ENCODE measurements around the gene LHX3. TPM values are rescaled to one million over a fixed set of nuclear protein-coding genes. Genes with fewer than 3 reads are reported as not detected.

Gene LHX3
- total RNA-seq, 2 experiments from 2014 or later, result not detected

- Mint-ChIP-seq H3K4me3 (no peak overlapping the region), H3K9me3 (no peaks in the 10 kb centered on the region), H3K27me3 (ENCODE audit: low read depth) (no peaks in the 10 kb centered on the region), H3K36me3 (ENCODE audit: low read depth) (peaks cover 27% of the 10 kb centered on the region), H3K4me1 (ENCODE audit: low read depth) (no peaks in the 10 kb centered on the region), H3K27ac (no peak overlapping the region)
- CTCF ChIA-PET, result no interaction called here
- no peak for DNase-seq
- intact Hi-C loops (cut with micrococcal nuclease), result no loop called here
Measured at GRCh38 chr9:136220017-136220729, 15.2 kb upstream of the LHX3 start.

GRCh38 chr9:136219276-136219675 lies 14.3 kb upstream of the LHX3 start:
- Mint-ChIP-seq H3K4me1 (ENCODE audit: low read depth) (no peaks in the 10 kb centered on the region), H3K9me3 (no peaks in the 10 kb centered on the region), H3K27ac (no peak overlapping the region), H3K36me3 (ENCODE audit: low read depth) (peaks cover 35% of the 10 kb centered on the region), H3K27me3 (ENCODE audit: low read depth) (no peaks in the 10 kb centered on the region), H3K4me3 (no peak overlapping the region)
- intact Hi-C loops (cut with micrococcal nuclease), result no loop called here
- CTCF ChIA-PET, result no interaction called here
- DNase-seq, result no peak

GRCh38 chr9:136218673-136219072 lies 13.7 kb upstream of the LHX3 start:
- Mint-ChIP-seq H3K27ac (no peak overlapping the region), H3K4me3 (no peak overlapping the region), H3K36me3 (ENCODE audit: low read depth) (peaks cover 40% of the 10 kb centered on the region), H3K27me3 (ENCODE audit: low read depth) (no peaks in the 10 kb centered on the region), H3K9me3 (no peaks in the 10 kb centered on the region), H3K4me1 (ENCODE audit: low read depth) (no peaks in the 10 kb centered on the region)
- no peak for DNase-seq
- CTCF ChIA-PET, result no interaction called here
- intact Hi-C loops (cut with micrococcal nuclease), result no loop called here

GRCh38 chr9:136218271-136218670 lies 13.3 kb upstream of the LHX3 start:
- H3K36me3 Mint-ChIP-seq (ENCODE audit: low read depth), result peaks cover 40% of the 10 kb centered on the region
- H3K27me3 Mint-ChIP-seq (ENCODE audit: low read depth), result no peaks in the 10 kb centered on the region
- intact Hi-C loops (cut with micrococcal nuclease), result no loop called here
- CTCF ChIA-PET, result no interaction called here
- no peaks in the 10 kb centered on the region for H3K4me1 Mint-ChIP-seq (ENCODE audit: low read depth)
- H3K4me3 Mint-ChIP-seq, result no peak overlapping the region
- no peak for DNase-seq
- no peak overlapping the region for H3K27ac Mint-ChIP-seq
- H3K9me3 Mint-ChIP-seq, result no peaks in the 10 kb centered on the region

- Mint-ChIP-seq H3K9me3 (no peaks in the 10 kb centered on the region), H3K36me3 (ENCODE audit: low read depth) (peaks cover 45% of the 10 kb centered on the region), H3K4me3 (no peak overlapping the region), H3K27ac (no peak overlapping the region), H3K27me3 (ENCODE audit: low read depth) (no peaks in the 10 kb centered on the region), H3K4me1 (ENCODE audit: low read depth) (no peaks in the 10 kb centered on the region)
- no peak for DNase-seq
- intact Hi-C loops (cut with micrococcal nuclease), result no loop called here
- CTCF ChIA-PET, result interaction anchor here (0.7 to 1.0 kb wide), 4 partner anchors 10 to 51 kb away, joined by 3 read pairs; no protein-coding TSS in a partner anchor
Measured at GRCh38 chr9:136216541-136217244, 11.8 kb upstream of the LHX3 start.

GRCh38 chr9:136213733-136214132 lies 8.8 kb upstream of the LHX3 start:
- H3K4me1 Mint-ChIP-seq (ENCODE audit: low read depth), result no peaks in the 10 kb centered on the region
- peaks cover 42% of the 10 kb centered on the region for H3K36me3 Mint-ChIP-seq (ENCODE audit: low read depth)
- CTCF ChIA-PET, result no interaction called here
- H3K4me3 Mint-ChIP-seq, result no peak overlapping the region
- H3K27ac Mint-ChIP-seq, result no peak overlapping the region
- intact Hi-C loops (cut with micrococcal nuclease), result no loop called here
- no peaks in the 10 kb centered on the region for H3K9me3 Mint-ChIP-seq
- no peaks in the 10 kb centered on the region for H3K27me3 Mint-ChIP-seq (ENCODE audit: low read depth)
- DNase-seq, result no peak

GRCh38 chr9:136212345-136212950 lies 7.5 kb upstream of the LHX3 start:
- CTCF ChIA-PET, result interaction anchor here (0.5 kb wide), 1 partner anchor 78 kb away, joined by 3 read pairs; no protein-coding TSS in a partner anchor
- Mint-ChIP-seq H3K36me3 (ENCODE audit: low read depth) (peaks cover 43% of the 10 kb centered on the region), H3K9me3 (no peaks in the 10 kb centered on the region), H3K27me3 (ENCODE audit: low read depth) (no peaks in the 10 kb centered on the region), H3K27ac (no peak overlapping the region), H3K4me1 (ENCODE audit: low read depth) (no peaks in the 10 kb centered on the region), H3K4me3 (no peak overlapping the region)
- intact Hi-C loops (cut with micrococcal nuclease), result no loop called here
- no peak for DNase-seq

GRCh38 chr9:136211441-136212344 lies 6.8 kb upstream of the LHX3 start:
- Mint-ChIP-seq H3K4me1 (ENCODE audit: low read depth) (no peaks in the 10 kb centered on the region), H3K27ac (no peak overlapping the region), H3K9me3 (no peaks in the 10 kb centered on the region), H3K4me3 (no peak overlapping the region), H3K27me3 (ENCODE audit: low read depth) (no peaks in the 10 kb centered on the region), H3K36me3 (ENCODE audit: low read depth) (peaks cover 47% of the 10 kb centered on the region)
- CTCF ChIA-PET, result interaction anchor here (0.5 kb wide), 1 partner anchor 77 kb away, joined by 3 read pairs; no protein-coding TSS in a partner anchor
- intact Hi-C loops (cut with micrococcal nuclease), result no loop called here
- DNase-seq, result no peak

GRCh38 chr9:136211006-136211405 lies 6.1 kb upstream of the LHX3 start:
- Mint-ChIP-seq H3K27me3 (ENCODE audit: low read depth) (no peaks in the 10 kb centered on the region), H3K9me3 (no peaks in the 10 kb centered on the region), H3K36me3 (ENCODE audit: low read depth) (peaks cover 50% of the 10 kb centered on the region), H3K4me1 (ENCODE audit: low read depth) (peaks cover 1% of the 10 kb centered on the region), H3K4me3 (no peak overlapping the region), H3K27ac (no peak overlapping the region)
- CTCF ChIA-PET, result no interaction called here
- intact Hi-C loops (cut with micrococcal nuclease), result no loop called here
- DNase-seq, result no peak

- Mint-ChIP-seq H3K27me3 (ENCODE audit: low read depth) (no peaks in the 10 kb centered on the region), H3K4me1 (ENCODE audit: low read depth) (peaks cover 2% of the 10 kb centered on the region), H3K36me3 (ENCODE audit: low read depth) (peaks cover 44% of the 10 kb centered on the region), H3K27ac (no peak overlapping the region), H3K9me3 (no peaks in the 10 kb centered on the region), H3K4me3 (no peak overlapping the region)
- CTCF ChIA-PET, result no interaction called here
- no peak for DNase-seq
- intact Hi-C loops (cut with micrococcal nuclease), result no loop called here
Measured at GRCh38 chr9:136210276-136210675, 5.3 kb upstream of the LHX3 start.

GRCh38 chr9:136209786-136210185 lies 4.9 kb upstream of the LHX3 start:
- Mint-ChIP-seq H3K27ac (no peak overlapping the region), H3K27me3 (ENCODE audit: low read depth) (no peaks in the 10 kb centered on the region), H3K36me3 (ENCODE audit: low read depth) (peaks cover 40% of the 10 kb centered on the region), H3K9me3 (no peaks in the 10 kb centered on the region), H3K4me3 (no peak overlapping the region), H3K4me1 (ENCODE audit: low read depth) (peaks cover 2% of the 10 kb centered on the region)
- CTCF ChIA-PET, result no interaction called here
- intact Hi-C loops (cut with micrococcal nuclease), result no loop called here
- no peak for DNase-seq

GRCh38 chr9:136209232-136209631 lies 4.3 kb upstream of the LHX3 start:
- H3K4me3 Mint-ChIP-seq, result no peak overlapping the region

More at GRCh38 chr9:136209232-136209631, 4.3 kb upstream of the LHX3 start:
- Mint-ChIP-seq H3K27me3 (ENCODE audit: low read depth) (peaks cover 1% of the 10 kb centered on the region), H3K9me3 (no peaks in the 10 kb centered on the region), H3K4me1 (ENCODE audit: low read depth) (peaks cover 2% of the 10 kb centered on the region), H3K36me3 (ENCODE audit: low read depth) (peaks cover 34% of the 10 kb centered on the region), H3K27ac (no peak overlapping the region)
- CTCF ChIA-PET, result no interaction called here
- intact Hi-C loops (cut with micrococcal nuclease), result no loop called here
- DNase-seq, result no peak

Data from activated naive CD4-positive, alpha-beta T cell treated with anti-CD3 and anti-CD28 coated beads for 36 hours (primary cell).